A172 (cell line): ENCODE data around the gene RNF144A. TPM values are rescaled to one million over a fixed set of nuclear protein-coding genes. Genes with fewer than 3 reads are reported as not detected.
A peak's percentile ranks its signal among the peaks of the same experiment; 100 is the strongest.
"Not testable (repeated sequence)": the region's sequence is repeated elsewhere in the genome, so short reads cannot be mapped to it uniquely, and the experiment has no call there.

Experiments
- DNase-seq: peaks from one replicate; pipeline ENCODE4 v3.0.0-alpha.2; 2015; ENCODE audit warnings: low spot score
- total RNA-seq: library from RNA; depleted of rRNA; stranded (reverse); fragments of >200 nt; shearing (Covaris generic); gene quantifications from 2 replicates; pipeline ENCODE4 v1.2.3, GENCODE V29; 2014

RNF144A gene
- total RNA-seq, 1 experiment from 2014 or later = 11.4 TPM

GRCh38 chr2:6929196-6929819 is 12.1 kb downstream of the RNF144A start:
- DNase-seq = no peak

GRCh38 chr2:6930923-6931647 is 13.9 kb downstream of the RNF144A start:
- no peak for DNase-seq

- DNase-seq = no peak
Measured at GRCh38 chr2:6931753-6932152, 14.5 kb downstream of the RNF144A start.

DNA sequence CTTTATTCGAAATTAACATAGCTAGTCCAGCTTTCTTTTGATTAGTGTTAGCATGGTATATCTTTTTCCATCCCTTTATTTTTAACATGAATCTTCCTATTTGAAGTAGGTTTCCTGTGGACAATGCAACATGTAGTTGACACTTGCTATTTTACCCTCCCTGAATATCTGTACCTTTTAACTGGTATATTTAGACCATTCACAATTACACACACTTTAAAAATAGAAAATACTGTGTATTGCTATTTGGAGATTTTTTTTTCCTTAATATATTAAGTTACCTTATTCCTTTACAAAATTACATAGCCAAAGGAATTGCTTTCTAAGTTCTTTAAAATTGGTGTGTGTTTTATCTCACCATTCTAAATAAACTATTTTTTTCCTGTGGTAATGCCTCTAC is 15.0 kb downstream of the RNF144A start:
- no peak for DNase-seq

DNA sequence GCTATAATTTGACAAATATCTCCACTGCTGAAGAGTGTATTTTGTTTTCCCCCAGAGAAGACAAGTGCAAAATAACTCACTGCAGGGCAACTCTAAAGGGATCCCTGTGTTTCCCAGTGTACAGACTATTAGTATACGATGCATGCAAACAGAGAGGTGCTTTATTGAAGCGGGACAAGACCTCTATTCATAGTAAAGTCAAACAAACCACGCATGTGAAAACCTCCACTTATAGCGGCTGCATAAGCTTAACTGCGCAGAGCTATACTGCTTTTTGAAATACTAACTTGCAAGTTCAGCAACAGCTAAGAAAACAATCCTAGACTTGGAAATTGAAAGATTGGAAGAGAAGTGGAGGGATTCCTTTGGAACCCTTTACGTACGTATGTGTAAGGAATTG is 15.6 kb downstream of the RNF144A start:
- no peak for DNase-seq

DNA sequence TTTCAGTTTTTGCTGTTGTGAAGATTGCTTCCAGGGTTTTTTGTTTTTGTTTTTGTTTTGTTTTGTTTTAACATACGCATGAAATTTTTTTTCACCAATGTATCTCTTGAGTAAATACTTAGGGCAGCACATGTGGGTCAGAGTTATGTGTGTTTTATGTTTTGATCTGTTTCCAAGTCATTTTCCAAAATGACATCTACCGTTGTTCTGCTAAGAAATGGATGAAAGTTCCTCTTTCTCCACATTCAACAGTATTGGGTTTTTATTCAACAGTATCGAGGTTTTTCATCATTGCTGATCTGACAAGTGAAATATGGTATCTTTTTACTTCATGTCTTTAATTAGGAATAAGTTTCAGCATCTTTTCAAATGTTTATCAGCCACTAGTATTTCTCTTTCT is 16.7 kb downstream of the RNF144A start:
- DNase-seq = no peak

GRCh38 chr2:6934345-6934744 is 17.1 kb downstream of the RNF144A start:
- no peak for DNase-seq

- DNase-seq = no peak
Measured at GRCh38 chr2:6934758-6935651, 17.8 kb downstream of the RNF144A start.

- not testable (repeated sequence) for DNase-seq
Measured at GRCh38 chr2:6935652-6936020, 18.4 kb downstream of the RNF144A start.

DNA sequence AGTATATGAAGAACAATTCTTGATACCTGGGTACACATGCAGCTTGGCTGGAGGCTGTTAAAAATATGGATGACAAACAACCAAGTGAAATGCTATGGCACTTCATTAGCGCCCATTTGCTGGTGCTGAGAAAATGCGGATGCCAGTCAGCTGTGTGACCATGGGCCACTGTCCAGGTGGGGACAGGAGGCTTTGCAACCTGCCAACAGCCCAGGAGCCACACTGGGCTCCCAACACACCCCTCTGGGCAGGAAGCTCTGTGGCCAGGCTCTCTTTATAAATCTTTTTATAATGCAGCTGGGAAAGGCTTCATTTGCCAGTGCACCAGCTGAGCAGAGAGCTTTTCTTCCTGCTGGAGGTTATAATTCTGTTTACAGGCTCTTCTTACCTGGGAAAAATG is 19.9 kb downstream of the RNF144A start:
- DNase-seq = no peak

DNA sequence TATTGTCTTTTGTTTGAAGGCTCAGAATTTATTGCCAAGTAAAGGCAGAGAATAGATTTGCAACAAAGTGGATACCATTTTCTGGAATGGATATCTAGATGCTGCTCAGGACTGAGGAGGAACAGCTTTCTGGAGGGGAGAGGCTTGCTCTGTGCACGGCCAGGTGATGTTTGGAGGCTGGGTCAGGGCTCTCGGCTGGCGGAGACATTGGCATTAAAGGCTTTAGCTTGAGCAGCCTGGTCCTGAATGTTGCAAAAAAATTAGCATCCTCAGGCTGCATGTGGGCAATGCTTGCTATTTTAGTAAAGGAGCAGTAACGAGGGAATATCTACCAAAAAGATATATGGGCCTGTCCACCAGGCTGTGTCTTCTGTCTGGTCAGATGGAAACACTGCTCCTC is 20.4 kb downstream of the RNF144A start:
- DNase-seq = no peak

GRCh38 chr2:6939071-6939470 is 21.9 kb downstream of the RNF144A start:
- no peak for DNase-seq

- DNase-seq = no peak
Measured at GRCh38 chr2:6940820-6941219, 23.6 kb downstream of the RNF144A start.

- DNase-seq = no peak
Measured at GRCh38 chr2:6941299-6942046, 24.3 kb downstream of the RNF144A start.

DNA sequence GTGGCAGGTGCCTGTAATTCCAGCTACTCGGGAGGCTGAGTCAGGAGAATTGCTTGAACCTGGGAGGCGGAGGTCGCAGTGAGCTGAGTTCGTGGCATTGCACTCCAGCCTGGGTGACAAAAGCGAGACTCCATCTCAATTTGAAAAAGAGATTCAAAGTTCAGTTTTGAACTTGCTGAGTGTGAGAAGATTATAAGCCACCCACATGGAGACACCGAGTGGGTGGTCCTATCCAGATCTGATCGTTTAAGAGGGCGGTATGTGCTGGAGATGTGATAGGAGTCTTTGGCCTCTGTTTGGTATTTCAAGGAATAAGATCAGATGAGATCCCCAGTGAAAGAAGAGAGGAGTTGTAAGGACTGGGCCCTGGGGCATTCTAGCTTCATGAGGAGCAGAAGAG is 25.6 kb downstream of the RNF144A start:
- no peak for DNase-seq

- DNase-seq = no peak
Measured at GRCh38 chr2:6943523-6943922, 26.3 kb downstream of the RNF144A start.

- no peak for DNase-seq
Measured at GRCh38 chr2:6943971-6944370, 26.8 kb downstream of the RNF144A start.

DNA sequence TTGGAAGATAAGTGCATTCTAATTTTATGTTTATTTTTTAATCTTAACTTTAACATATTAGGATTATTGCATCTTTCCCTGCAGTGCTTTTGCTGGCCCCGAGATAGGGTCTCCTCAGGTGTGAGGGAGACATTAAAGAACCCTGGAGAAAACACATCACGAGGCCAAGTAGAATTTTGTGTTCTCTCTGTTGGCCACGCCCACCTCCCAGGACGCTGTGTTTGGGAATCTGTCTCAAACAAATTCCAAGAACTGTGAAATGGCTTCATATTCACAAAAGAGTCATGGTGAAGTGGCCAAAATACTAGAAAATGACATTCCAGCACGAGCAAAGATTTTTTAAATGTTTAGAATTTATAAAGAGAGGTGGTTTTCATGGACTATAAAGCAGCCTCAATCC is 27.3 kb downstream of the RNF144A start:
- DNase-seq = no peak

- DNase-seq = no peak
Measured at GRCh38 chr2:6945087-6945813, 28.0 kb downstream of the RNF144A start.

GRCh38 chr2:6945821-6946220 is 28.6 kb downstream of the RNF144A start:
- DNase-seq = no peak

DNA sequence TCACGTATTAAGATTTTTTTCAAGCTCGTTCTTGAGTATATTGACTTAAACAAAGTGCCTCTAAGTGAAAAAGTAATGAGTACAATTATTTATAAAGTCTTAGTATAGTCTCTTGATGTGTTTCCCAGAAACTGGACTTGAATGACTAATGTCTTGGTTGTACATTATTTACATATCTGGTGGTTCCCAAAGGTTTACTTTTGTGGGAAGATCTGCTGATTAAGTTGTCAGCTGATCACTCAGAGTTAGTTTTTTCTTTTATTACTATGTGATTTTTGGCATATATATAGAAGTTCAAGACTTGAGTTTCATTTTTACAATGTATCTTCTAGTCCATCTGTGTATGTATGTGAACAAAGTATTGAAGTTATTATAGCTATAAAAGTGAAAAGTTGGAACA is 29.5 kb downstream of the RNF144A start:
- peak; percentile 86 for DNase-seq
